ENCODE measurements around the gene APBB1IP.

- TF ChIP-seq, protein P1, sequence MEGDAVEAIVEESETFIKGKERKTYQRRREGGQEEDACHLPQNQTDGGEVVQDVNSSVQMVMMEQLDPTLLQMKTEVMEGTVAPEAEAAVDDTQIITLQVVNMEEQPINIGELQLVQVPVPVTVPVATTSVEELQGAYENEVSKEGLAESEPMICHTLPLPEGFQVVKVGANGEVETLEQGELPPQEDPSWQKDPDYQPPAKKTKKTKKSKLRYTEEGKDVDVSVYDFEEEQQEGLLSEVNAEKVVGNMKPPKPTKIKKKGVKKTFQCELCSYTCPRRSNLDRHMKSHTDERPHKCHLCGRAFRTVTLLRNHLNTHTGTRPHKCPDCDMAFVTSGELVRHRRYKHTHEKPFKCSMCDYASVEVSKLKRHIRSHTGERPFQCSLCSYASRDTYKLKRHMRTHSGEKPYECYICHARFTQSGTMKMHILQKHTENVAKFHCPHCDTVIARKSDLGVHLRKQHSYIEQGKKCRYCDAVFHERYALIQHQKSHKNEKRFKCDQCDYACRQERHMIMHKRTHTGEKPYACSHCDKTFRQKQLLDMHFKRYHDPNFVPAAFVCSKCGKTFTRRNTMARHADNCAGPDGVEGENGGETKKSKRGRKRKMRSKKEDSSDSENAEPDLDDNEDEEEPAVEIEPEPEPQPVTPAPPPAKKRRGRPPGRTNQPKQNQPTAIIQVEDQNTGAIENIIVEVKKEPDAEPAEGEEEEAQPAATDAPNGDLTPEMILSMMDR (IDR thresholded peaks at IDR 0.05; ENCODE audit: insufficient read depth, low read length, poor library complexity, severe bottlenecking), result no peak
- TF ChIP-seq EZH2phosphoT487 (conservative IDR thresholded peaks at IDR 0.05; ENCODE audit: low read length), result no peak
These were observed 39.9 kb downstream of the APBB1IP start for GRCh38 chr10:26478061-26478460.
